GM19463 (cell line): ENCODE results near the gene SCGB1C2.

ENCODE experiments used
- ATAC-seq: cut with Tn5 transposase; IDR thresholded peaks from one replicate; pipeline ENCODE4 v1.9.1; 2021; ENCODE audit warnings: mild to moderate bottlenecking, moderate library complexity; ENCODE audit not compliant: unreplicated experiment

SCGB1C2 gene

GRCh38 chr17:170130-170670, 32.8 kb downstream of the SCGB1C2 start:
- ATAC-seq: no peak

- ATAC-seq: no peak
Measured at GRCh38 chr17:171871-172270, 34.5 kb downstream of the SCGB1C2 start.

- no peak for ATAC-seq
Measured at GRCh38 chr17:172401-172800, 35.0 kb downstream of the SCGB1C2 start.

- ATAC-seq: no peak
Measured at GRCh38 chr17:173166-173911, 36.0 kb downstream of the SCGB1C2 start.

GRCh38 chr17:177155-177554, 39.8 kb downstream of the SCGB1C2 start:
- no peak for ATAC-seq

GRCh38 chr17:177762-178161, 40.4 kb downstream of the SCGB1C2 start:
- no peak for ATAC-seq

- ATAC-seq: no peak
Measured at GRCh38 chr17:178292-179065, 41.1 kb downstream of the SCGB1C2 start.

- ATAC-seq: no peak
Measured at GRCh38 chr17:179066-179432, 41.7 kb downstream of the SCGB1C2 start.

GRCh38 chr17:179781-180380, 42.5 kb downstream of the SCGB1C2 start:
- ATAC-seq: no peak

- no peak for ATAC-seq
Measured at GRCh38 chr17:180381-181244, 43.2 kb downstream of the SCGB1C2 start.

- ATAC-seq: no peak
Measured at GRCh38 chr17:181245-182049, 44.1 kb downstream of the SCGB1C2 start, which contains the start of gene DOC2B. DOC2B (minus strand) TSS chr17:181650; CDS start chr17:181479, 171 bp downstream.

- ATAC-seq: no peak
Measured at GRCh38 chr17:182050-182751, 44.8 kb downstream of the SCGB1C2 start.

- ATAC-seq: no peak
Measured at GRCh38 chr17:183021-183420, 45.7 kb downstream of the SCGB1C2 start.

GRCh38 chr17:185445-186138, 48.2 kb downstream of the SCGB1C2 start:
- no peak for ATAC-seq

GRCh38 chr17:187130-187529, 49.8 kb downstream of the SCGB1C2 start:
- no peak for ATAC-seq
